WTC11 (cell line): Measurements from ENCODE around the gene NRF1. TPM values are rescaled to one million over a fixed set of nuclear protein-coding genes. Genes with fewer than 3 reads are reported as not detected.
A peak's percentile ranks its signal among the peaks of the same experiment; 100 is the strongest.

Experiments
- ATAC-seq: fragments of 200-7000 bp; cut with Tn5 transposase; 2 replicates; pipeline ENCODE4 v1.10.0; 2021; ENCODE audit warnings: mild to moderate bottlenecking, moderate library complexity
- CTCF ChIA-PET: fragments of 300-600 bp; sonication (Branson Sonifier 250); formaldehyde crosslinking; loops from one replicate; lab custom pipeline; 2021; ENCODE audit warnings: antibody characterized with exemption; lab: Charles Lee
- POLR2A ChIA-PET: fragments of 350-600 bp; sonication (Branson Sonifier 250); formaldehyde crosslinking; loops from one replicate; lab custom pipeline; 2021; ENCODE audit warnings: antibody characterized with exemption; lab: Charles Lee
- DNase-seq: peaks from one replicate; pipeline ENCODE4 v3.0.0; 2021; ENCODE audit warnings: low spot score
- H3K27ac Mint-ChIP-seq: 2 replicates; pipeline ENCODE4 v1.8.0; 2021; ENCODE audit warnings: mixed read lengths
- H3K27me3 Mint-ChIP-seq: 2 replicates; pipeline ENCODE4 v1.8.0; 2021; ENCODE audit warnings: low read depth, mild to moderate bottlenecking, moderate library complexity, mixed read lengths
- H3K36me3 Mint-ChIP-seq: 2 replicates; pipeline ENCODE4 v1.8.0; 2021; ENCODE audit warnings: mixed read lengths
- H3K4me1 Mint-ChIP-seq: 2 replicates; pipeline ENCODE4 v1.8.0; 2022; ENCODE audit warnings: mixed read lengths
- H3K4me3 Mint-ChIP-seq: 2 replicates; pipeline ENCODE4 v1.8.0; 2021; ENCODE audit warnings: mild to moderate bottlenecking, moderate library complexity, mixed read lengths
- H3K9me3 Mint-ChIP-seq: 2 replicates; pipeline ENCODE4 v1.8.0; 2021; ENCODE audit warnings: mixed read lengths
- ARID4B ChIP-seq: sonication (generic); formaldehyde crosslinking; IDR thresholded peaks from 2 replicates; pipeline ENCODE4 v1.8.0; 2023; ENCODE audit warnings: missing genetic modification reagents, mild to moderate bottlenecking, borderline replicate concordance
- ATF3 ChIP-seq: sonication (generic); formaldehyde crosslinking; conservative IDR thresholded peaks from 2 replicates; pipeline ENCODE4 v1.8.1; 2022; ENCODE audit warnings: mild to moderate bottlenecking, missing genetic modification reagents
- JAZF1 ChIP-seq: fragments of 250-450 bp; sonication (Bioruptor Pico); IDR thresholded peaks from 2 replicates; pipeline ENCODE4 v1.9.0; 2021; ENCODE audit warnings: moderate library complexity, mild to moderate bottlenecking, inconsistent platforms
- MAX ChIP-seq: sonication (generic); formaldehyde crosslinking; IDR thresholded peaks from 2 replicates; pipeline ENCODE4 v1.8.0; 2022; ENCODE audit warnings: mild to moderate bottlenecking, missing genetic modification reagents
- MXD4 ChIP-seq: fragments of 250-450 bp; sonication (Bioruptor Pico); IDR thresholded peaks from 2 replicates; pipeline ENCODE4 v1.8.0; 2021; ENCODE audit warnings: mild to moderate bottlenecking, moderate library complexity, borderline replicate concordance
- PRDM15 ChIP-seq: sonication (generic); formaldehyde crosslinking; IDR thresholded peaks from 2 replicates; pipeline ENCODE4 v1.8.0; 2022; ENCODE audit warnings: missing genetic modification reagents
- RORB ChIP-seq: fragments of 250-450 bp; sonication (Bioruptor Pico); IDR thresholded peaks from 2 replicates; pipeline ENCODE4 v1.9.0; 2021; ENCODE audit warnings: mild to moderate bottlenecking
- SMAD3 ChIP-seq: sonication (generic); formaldehyde crosslinking; IDR thresholded peaks from 2 replicates; pipeline ENCODE4 v1.8.0; 2022; ENCODE audit warnings: missing genetic modification reagents, mild to moderate bottlenecking, borderline replicate concordance
- SP1 ChIP-seq: sonication (generic); formaldehyde crosslinking; conservative IDR thresholded peaks from 2 replicates; pipeline ENCODE4 v1.8.1; 2022; ENCODE audit warnings: missing genetic modification reagents
- ZNF281 ChIP-seq: sonication (generic); formaldehyde crosslinking; IDR thresholded peaks from 2 replicates; pipeline ENCODE4 v1.8.0; 2023; ENCODE audit warnings: mild to moderate bottlenecking, missing genetic modification reagents
- ZNF317 ChIP-seq: sonication (generic); formaldehyde crosslinking; IDR thresholded peaks from 2 replicates; pipeline ENCODE4 v1.8.1; 2023; ENCODE audit warnings: low read depth, mild to moderate bottlenecking, moderate library complexity, missing genetic modification reagents, borderline replicate concordance
- ZNF423 ChIP-seq: fragments of 250-450 bp; sonication (Bioruptor Pico); IDR thresholded peaks from 2 replicates; pipeline ENCODE4 v2.1.2; 2022; ENCODE audit warnings: mild to moderate bottlenecking, moderate library complexity
- total RNA-seq: library from RNA; stranded (reverse); gene quantifications from 3 replicates; pipeline ENCODE4 v1.2.3, GENCODE V29; 2021

Gene NRF1
- total RNA-seq, 1 experiment from 2014 or later, result 16.4 TPM

- ChIA-PET CTCF (interaction anchor here (0.7 to 5.0 kb wide), 11 partner anchors 10 to 173 kb away, joined by 3 to 61 read pairs (median 5); no protein-coding TSS in a partner anchor), POLR2A (interaction anchor here (0.6 to 2.3 kb wide), 3 partner anchors 12 to 45 kb away, joined by 3 to 24 read pairs (median 8); no protein-coding TSS in a partner anchor)
- Mint-ChIP-seq H3K9me3 (no peaks in the 10 kb centered on the region), H3K36me3 (no peaks in the 10 kb centered on the region), H3K4me3 (peak overlapping the region; percentile 82), H3K27me3 (peaks cover 75% of the 10 kb centered on the region), H3K27ac (no peak overlapping the region), H3K4me1 (peaks cover 51% of the 10 kb centered on the region)
- TF ChIP-seq ATF3 (CRISPR knock-in tag), result no peak
- TF ChIP-seq SP1 (CRISPR knock-in tag), result peak; percentile 40; the same call in 1 of the 2 replicates
- TF ChIP-seq JAZF1 (CRISPR knock-in tag), result no peak
- TF ChIP-seq PRDM15 (CRISPR knock-in tag), result peak; percentile 14; the same call in 1 of the 2 replicates
- TF ChIP-seq ARID4B (CRISPR knock-in tag), result 0 out of 2 replicates have a peak, but pooled peaks have one; percentile 32
- TF ChIP-seq MAX (CRISPR knock-in tag), result peak; percentile 63; the same call in 1 of the 2 replicates
- no peak for TF ChIP-seq ZNF317 (CRISPR knock-in tag)
- no peak for TF ChIP-seq SMAD3 (CRISPR knock-in tag)
- no peak for TF ChIP-seq RORB (CRISPR knock-in tag)
- TF ChIP-seq MXD4 (CRISPR knock-in tag), result no peak
- TF ChIP-seq ZNF423 (CRISPR knock-in tag), result peak; percentile 68; the same call in 1 of the 2 replicates
- TF ChIP-seq ZNF281, result peak; percentile 13; the same call in 1 of the 2 replicates
- ATAC-seq (peak; percentile 55), DNase-seq (peak; percentile 97)
Measured at GRCh38 chr7:129780257-129780973, 168.9 kb downstream of the NRF1 start.
